Testis (tissue), 3 donors: ENCODE measurements around the gene CACNB2. TPM values are rescaled to one million over a fixed set of nuclear protein-coding genes. Genes with fewer than 3 reads are reported as not detected.
A peak's percentile ranks its signal among the peaks of the same experiment; 100 is the strongest.

ENCODE experiments used
- DNase-seq: peaks from one replicate; pipeline ENCODE4 v3.0.0-alpha.2; 2019
- H3K27ac ChIP-seq, 2 donors: fragments of 200-600 bp; sonication (generic); one replicate each; pipeline ENCODE4 v1.5.1; 2019
- H3K27me3 ChIP-seq: fragments of 200-600 bp; sonication (generic); one replicate; pipeline ENCODE4 v1.5.1; 2019
- H3K36me3 ChIP-seq: fragments of 200-600 bp; sonication (generic); one replicate; pipeline ENCODE4 v1.5.1; 2017; ENCODE audit warnings: low read depth; ENCODE audit errors: missing control alignments
- H3K4me1 ChIP-seq: fragments of 200-600 bp; sonication (generic); one replicate; pipeline ENCODE4 v1.5.1; 2019
- H3K4me3 ChIP-seq, 2 donors: fragments of 200-600 bp; sonication (generic); one replicate each; pipeline ENCODE4 v1.5.1; 2017 to 2019
- H3K9me3 ChIP-seq: fragments of 200-600 bp; sonication (generic); one replicate; pipeline ENCODE4 v1.5.1; 2017
- CTCF ChIP-seq, 3 experiments: fragments of 450-650 bp in 2 of 3; fragments of 200-600 bp in 1 of 3; sonication (generic) in 1 of 3; IDR thresholded peaks; one replicate each; pipeline ENCODE4 v1.5.1; 2016 to 2019; ENCODE audit warnings: antibody characterized with exemption in 3 of 3, mild to moderate bottlenecking in 2 of 3, moderate library complexity in 1 of 3
- POLR2A ChIP-seq: fragments of 450-650 bp; IDR thresholded peaks from one replicate; pipeline ENCODE4 v1.6.1; 2017; ENCODE audit warnings: antibody characterized with exemption, mild to moderate bottlenecking, moderate library complexity
- WGBS, 2 donors: methylation state at CpG; one replicate each; pipeline ENCODE4 v1.1.5; 2018; 5-methylcytosine and 5-hydroxymethylcytosine counted together
- intact Hi-C: fragments of 100-400 bp; cut with DNase I; formaldehyde crosslinking; loops from one replicate; pipeline ENCODE4 v1.15.1; 2023; ENCODE audit warnings: low total_unique reads
- polyA plus RNA-seq: library from polyadenylated mRNA; stranded (reverse); fragments of 350-450 nt; fragmentation: Illumina TruSeq; extraction: RNeasy Lipid Tissue Mini Kit (QIAGEN cat#74804); gene quantifications from one replicate; pipeline ENCODE4 v1.2.3, GENCODE V29; 2014; ENCODE audit warnings: low read depth, low replicate concordance; ENCODE audit not compliant: insufficient read depth
- total RNA-seq, 2 donors: library from RNA; depleted of rRNA; stranded (reverse); fragments of >200 nt; gene quantifications; one replicate each; pipeline ENCODE4 v1.2.3, GENCODE V29; 2016

CACNB2 gene
- total and polyA plus RNA-seq, 3 donors from 2014 or later = 1.3 to 4.8 (median 1.4) TPM

DNA sequence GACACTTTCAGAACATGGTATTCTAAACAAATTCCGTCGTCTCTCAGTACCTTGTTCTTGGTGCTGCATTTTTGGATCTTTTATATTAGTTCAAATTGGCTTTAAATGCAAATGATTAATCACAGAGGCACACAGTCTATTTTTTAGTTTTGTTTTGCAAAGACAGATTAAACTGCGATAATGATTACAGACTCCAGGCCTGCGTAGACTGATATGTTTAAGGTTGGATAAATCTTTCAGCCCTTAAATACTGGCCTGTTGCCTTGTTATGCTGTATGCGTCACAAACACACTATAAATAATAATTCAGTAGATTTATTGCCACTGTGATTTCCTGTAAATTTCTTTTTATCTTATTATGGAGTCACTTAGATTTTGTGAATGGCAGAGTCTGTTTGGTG lies 19.3 kb downstream of the CACNB2 start:
- H3K4me3 ChIP-seq = no peak overlapping the region

GRCh38 chr10:18162021-18162627 lies 21.9 kb downstream of the CACNB2 start:
- DNase-seq = no peak
- intact Hi-C loops = no loop called here
- 64 to 82% methylated on average over 7 of the region's 7 CpGs for WGBS, 2 donors
- Histone ChIP-seq H3K9me3 (no peaks in the 10 kb centered on the region), H3K4me3 (no peak overlapping the region), H3K27me3 (no peaks in the 10 kb centered on the region), H3K27ac (no peak overlapping the region), H3K36me3 (no peaks in the 10 kb centered on the region), H3K4me1 (peaks cover 5% of the 10 kb centered on the region)
- no peak for TF ChIP-seq POLR2A

More for the DNA sequence above, 19.3 kb downstream of the CACNB2 start:
- no peak for TF ChIP-seq CTCF (IDR thresholded peaks at IDR 0.05)
- TF ChIP-seq POLR2A = no peak
- Histone ChIP-seq H3K9me3 (no peaks in the 10 kb centered on the region), H3K36me3 (no peaks in the 10 kb centered on the region), H3K27me3 (no peaks in the 10 kb centered on the region), H3K4me1 (peaks cover 5% of the 10 kb centered on the region), H3K27ac (no peak overlapping the region)
- no peak for DNase-seq
- intact Hi-C loops = no loop called here
- WGBS, 2 donors = 62 to 74% methylated on average over 5 of the region's 5 CpGs

- Histone ChIP-seq H3K4me1 (no peaks in the 10 kb centered on the region), H3K27ac (no peak overlapping the region), H3K27me3 (no peaks in the 10 kb centered on the region), H3K4me3 (no peak overlapping the region), H3K9me3 (no peaks in the 10 kb centered on the region), H3K36me3 (no peaks in the 10 kb centered on the region)
- intact Hi-C loops = no loop called here
- DNase-seq = no peak
- WGBS, 2 donors = 62 to 64% methylated on average over 4 of the region's 4 CpGs
- TF ChIP-seq POLR2A = no peak
- TF ChIP-seq CTCF (IDR thresholded peaks at IDR 0.05) = no peak
Measured at GRCh38 chr10:18164093-18164492, 23.9 kb downstream of the CACNB2 start.

DNA sequence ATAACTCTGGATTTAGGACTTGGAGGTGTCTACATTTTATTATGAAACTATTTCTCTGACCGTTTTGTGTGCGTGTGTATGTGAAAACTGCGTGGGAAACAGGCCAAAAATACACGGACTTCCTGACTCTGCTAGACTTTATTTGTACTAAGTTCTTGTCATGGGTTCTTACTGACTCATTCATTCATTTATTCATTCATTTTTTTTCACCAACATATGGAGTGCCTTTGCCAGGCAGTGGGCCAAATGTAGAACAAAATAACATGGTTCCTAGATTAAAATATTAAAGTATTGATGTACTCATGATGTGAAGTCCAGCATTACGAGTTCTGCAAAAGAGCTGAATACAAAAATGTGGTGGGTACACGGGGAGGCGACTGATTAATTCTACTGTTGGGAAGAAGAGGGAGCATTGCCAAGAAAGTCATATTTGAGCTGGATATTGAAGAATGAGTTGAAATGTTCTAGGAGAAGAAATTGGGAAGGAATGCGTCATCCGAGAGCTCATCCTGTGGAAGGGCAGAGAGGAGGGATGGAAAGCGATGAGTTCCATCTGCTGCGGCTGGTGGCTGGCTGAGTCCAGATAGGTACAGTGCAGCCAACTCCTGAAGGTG lies 24.6 kb downstream of the CACNB2 start:
- no peaks in the 10 kb centered on the region for H3K36me3 ChIP-seq
- H3K4me1 ChIP-seq = no peaks in the 10 kb centered on the region
- no peak for DNase-seq
- TF ChIP-seq CTCF (IDR thresholded peaks at IDR 0.05) = no peak
- TF ChIP-seq POLR2A = no peak
- no peaks in the 10 kb centered on the region for H3K9me3 ChIP-seq
- no peak overlapping the region for H3K27ac ChIP-seq
- H3K4me3 ChIP-seq = no peak overlapping the region
- no peaks in the 10 kb centered on the region for H3K27me3 ChIP-seq
- WGBS, 2 donors = 76 to 77% methylated on average over 11 of the region's 11 CpGs
- intact Hi-C loops = no loop called here

DNA sequence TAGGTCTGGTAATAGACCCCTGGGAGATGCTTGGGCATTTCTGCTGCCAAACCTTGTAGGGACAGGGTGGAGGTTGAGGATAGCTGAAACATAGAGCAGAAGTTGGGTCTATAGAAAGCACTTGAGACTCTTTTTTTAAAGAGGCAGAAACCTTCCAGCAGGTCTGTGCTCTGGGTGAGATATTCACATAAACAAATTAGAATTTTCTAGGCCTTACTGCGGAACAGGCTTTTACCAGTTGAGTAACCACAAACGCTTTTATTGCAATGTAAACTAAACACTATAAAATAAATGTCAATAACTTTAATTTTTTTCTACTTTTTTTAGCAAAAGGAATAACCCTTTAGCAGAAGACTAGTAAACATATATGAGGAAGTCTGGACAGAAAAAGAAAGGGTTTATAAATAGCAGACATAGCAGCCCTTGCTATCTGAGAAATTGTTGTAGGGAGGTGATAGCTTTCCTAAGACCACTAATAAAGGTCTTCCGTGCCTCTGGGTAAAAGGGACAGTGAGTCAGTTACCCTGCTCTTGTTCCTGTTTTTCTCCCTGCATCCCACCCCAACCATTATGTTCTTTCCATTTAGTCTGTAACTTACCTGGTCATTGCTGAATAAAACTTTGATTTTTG lies 38.7 kb downstream of the CACNB2 start:
- no peak for TF ChIP-seq POLR2A
- TF ChIP-seq CTCF (IDR thresholded peaks at IDR 0.05) = no peak
- DNase-seq = no peak
- 48 to 69% methylated on average over 3 of the region's 3 CpGs for WGBS, 2 donors
- Histone ChIP-seq H3K27ac (peak overlapping the region in 1 of 2 donors; percentile 17), H3K4me3 (no peak overlapping the region), H3K4me1 (peaks cover 7% of the 10 kb centered on the region), H3K9me3 (no peaks in the 10 kb centered on the region), H3K36me3 (no peaks in the 10 kb centered on the region), H3K27me3 (no peaks in the 10 kb centered on the region)
- intact Hi-C loops = no loop called here
